Measurements from ENCODE around the gene SPINK5. TPM values are rescaled to one million over a fixed set of nuclear protein-coding genes. Genes with fewer than 3 reads are reported as not detected.

The SPINK5 gene
- total and polyA plus RNA-seq, 4 donors: 0.10 to 0.42 TPM; not detected in 2

GRCh38 chr5:148094336-148094735, 30.6 kb downstream of the SPINK5 start:
- TF ChIP-seq YY1 (IDR thresholded peaks at IDR 0.05) (no peak), RAD21 (IDR thresholded peaks at IDR 0.05) (no peak), ATF3 (IDR thresholded peaks at IDR 0.05) (no peak), GABPA (IDR thresholded peaks at IDR 0.05 in 1 of 2, conservative IDR thresholded peaks at IDR 0.05 in 1 of 2) (no peak), TAF1 (conservative IDR thresholded peaks at IDR 0.05) (no peak), MAX (IDR thresholded peaks at IDR 0.05) (no peak), JUND (IDR thresholded peaks at IDR 0.05) (no peak), ZBTB33 (IDR thresholded peaks at IDR 0.05) (no peak), HNF4G (IDR thresholded peaks at IDR 0.05) (no peak), EGR1 (IDR thresholded peaks at IDR 0.05; ENCODE audit: low read depth in 2 of 2) (no peak), FOXA2 (IDR thresholded peaks at IDR 0.05) (no peak), REST (IDR thresholded peaks at IDR 0.05) (no peak), FOXA1 (IDR thresholded peaks at IDR 0.05) (no peak), RXRA (IDR thresholded peaks at IDR 0.05) (no peak), CTCF (IDR thresholded peaks at IDR 0.05; ENCODE audit: low read depth, low read length, missing input control) (no peak)
- H3K27ac ChIP-seq (ENCODE audit: low read depth in 1 of 2, low read length in 2 of 2): no peak overlapping the region
- peaks cover 0 to 3% (median 0%) of the 10 kb centered on the region in 4 donors for H3K27me3 ChIP-seq (ENCODE audit: control insufficient read depth in 4 of 4, insufficient read depth in 4 of 4, low read length in 3 of 4)
- H3K4me1 ChIP-seq (ENCODE audit: control insufficient read depth in 4 of 4, insufficient read depth in 4 of 4, low read length in 3 of 4): peaks cover 0 to 4% (median 2%) of the 10 kb centered on the region in 4 donors
- no peak overlapping the region for H3K9ac ChIP-seq (ENCODE audit: low read depth in 1 of 2, low read length in 2 of 2)
- H3K4me3 ChIP-seq (ENCODE audit: low read depth in 1 of 3, low read length in 3 of 3): no peak overlapping the region
- H3K9me3 ChIP-seq (ENCODE audit: control insufficient read depth in 4 of 4, low read length in 3 of 4): no peaks in the 10 kb centered on the region
- H3K36me3 ChIP-seq (ENCODE audit: control insufficient read depth in 4 of 4, insufficient read depth in 3 of 4, low read depth in 1 of 4, low read length in 3 of 4): no peaks in the 10 kb centered on the region
- 97% methylated on average over 3 of the region's 3 CpGs for WGBS
- no peak for DNase-seq (ENCODE audit: low spot score)

GRCh38 chr5:148104226-148104625, 40.4 kb downstream of the SPINK5 start:
- WGBS: 67% methylated on average over 1 of the region's 1 CpG
- H3K4me1 ChIP-seq (ENCODE audit: control insufficient read depth in 4 of 4, insufficient read depth in 4 of 4, low read length in 3 of 4): no peaks in the 10 kb centered on the region
- DNase-seq (ENCODE audit: low spot score): no peak
- TF ChIP-seq JUND (IDR thresholded peaks at IDR 0.05): no peak
- no peak for TF ChIP-seq YY1 (IDR thresholded peaks at IDR 0.05)
- no peak for TF ChIP-seq MAX (IDR thresholded peaks at IDR 0.05)
- TF ChIP-seq ZBTB33 (IDR thresholded peaks at IDR 0.05): no peak
- no peak for TF ChIP-seq GABPA (IDR thresholded peaks at IDR 0.05 in 1 of 2, conservative IDR thresholded peaks at IDR 0.05 in 1 of 2)
- no peak for TF ChIP-seq SP1 (IDR thresholded peaks at IDR 0.05)
- TF ChIP-seq HNF4G (IDR thresholded peaks at IDR 0.05): no peak
- TF ChIP-seq TAF1 (conservative IDR thresholded peaks at IDR 0.05): no peak
- TF ChIP-seq EGR1 (IDR thresholded peaks at IDR 0.05; ENCODE audit: low read depth in 2 of 2): no peak
- no peak for TF ChIP-seq FOXA2 (IDR thresholded peaks at IDR 0.05)
- no peak for TF ChIP-seq FOXA1 (IDR thresholded peaks at IDR 0.05)
- TF ChIP-seq REST (IDR thresholded peaks at IDR 0.05): no peak
- TF ChIP-seq RXRA (IDR thresholded peaks at IDR 0.05): no peak
- TF ChIP-seq NR2F2 (IDR thresholded peaks at IDR 0.05): no peak

More at GRCh38 chr5:148104226-148104625, 40.4 kb downstream of the SPINK5 start:
- Histone ChIP-seq H3K36me3 (ENCODE audit: control insufficient read depth in 4 of 4, insufficient read depth in 3 of 4, low read depth in 1 of 4, low read length in 3 of 4) (no peaks in the 10 kb centered on the region), H3K27ac (ENCODE audit: low read depth in 1 of 2, low read length in 2 of 2) (no peak overlapping the region), H3K4me3 (ENCODE audit: low read depth in 1 of 3, low read length in 3 of 3) (no peak overlapping the region), H3K27me3 (ENCODE audit: control insufficient read depth in 4 of 4, insufficient read depth in 4 of 4, low read length in 3 of 4) (no peaks in the 10 kb centered on the region), H3K9me3 (ENCODE audit: control insufficient read depth in 4 of 4, low read length in 3 of 4) (no peaks in the 10 kb centered on the region), H3K9ac (ENCODE audit: low read depth in 1 of 2, low read length in 2 of 2) (no peak overlapping the region)
